GM12801 (cell line): ENCODE measurements around the gene MMADHC.

Experiments used
- TF ChIP-seq, protein P1 (sequence below): IDR thresholded peaks from one replicate; pipeline ENCODE4 v1.5.1; 2011; ENCODE audit warnings: control low read depth; ENCODE audit not compliant: insufficient read length; ENCODE audit errors: extremely low read depth

Gene MMADHC

DNA sequence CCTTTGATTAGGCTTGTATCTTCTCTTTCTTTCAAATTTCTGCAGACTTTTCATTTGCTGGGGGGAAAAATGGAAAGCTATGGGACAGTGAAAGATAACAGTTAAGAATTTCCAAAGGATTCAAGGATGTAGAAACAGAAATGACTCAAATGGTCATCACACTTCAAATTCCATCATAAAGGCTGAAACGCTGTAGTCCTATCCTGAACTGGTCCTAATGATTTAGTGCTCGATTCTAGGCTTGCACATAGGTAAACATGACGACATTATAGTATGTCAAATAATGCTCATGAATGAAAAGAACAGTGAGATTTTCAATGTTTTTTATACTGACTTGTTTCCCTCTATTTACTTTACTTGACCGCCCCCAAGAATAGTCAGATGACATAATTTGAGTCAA, 15.7 kb upstream of the MMADHC start:
- TF ChIP-seq, protein P1, sequence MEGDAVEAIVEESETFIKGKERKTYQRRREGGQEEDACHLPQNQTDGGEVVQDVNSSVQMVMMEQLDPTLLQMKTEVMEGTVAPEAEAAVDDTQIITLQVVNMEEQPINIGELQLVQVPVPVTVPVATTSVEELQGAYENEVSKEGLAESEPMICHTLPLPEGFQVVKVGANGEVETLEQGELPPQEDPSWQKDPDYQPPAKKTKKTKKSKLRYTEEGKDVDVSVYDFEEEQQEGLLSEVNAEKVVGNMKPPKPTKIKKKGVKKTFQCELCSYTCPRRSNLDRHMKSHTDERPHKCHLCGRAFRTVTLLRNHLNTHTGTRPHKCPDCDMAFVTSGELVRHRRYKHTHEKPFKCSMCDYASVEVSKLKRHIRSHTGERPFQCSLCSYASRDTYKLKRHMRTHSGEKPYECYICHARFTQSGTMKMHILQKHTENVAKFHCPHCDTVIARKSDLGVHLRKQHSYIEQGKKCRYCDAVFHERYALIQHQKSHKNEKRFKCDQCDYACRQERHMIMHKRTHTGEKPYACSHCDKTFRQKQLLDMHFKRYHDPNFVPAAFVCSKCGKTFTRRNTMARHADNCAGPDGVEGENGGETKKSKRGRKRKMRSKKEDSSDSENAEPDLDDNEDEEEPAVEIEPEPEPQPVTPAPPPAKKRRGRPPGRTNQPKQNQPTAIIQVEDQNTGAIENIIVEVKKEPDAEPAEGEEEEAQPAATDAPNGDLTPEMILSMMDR: no peak

DNA sequence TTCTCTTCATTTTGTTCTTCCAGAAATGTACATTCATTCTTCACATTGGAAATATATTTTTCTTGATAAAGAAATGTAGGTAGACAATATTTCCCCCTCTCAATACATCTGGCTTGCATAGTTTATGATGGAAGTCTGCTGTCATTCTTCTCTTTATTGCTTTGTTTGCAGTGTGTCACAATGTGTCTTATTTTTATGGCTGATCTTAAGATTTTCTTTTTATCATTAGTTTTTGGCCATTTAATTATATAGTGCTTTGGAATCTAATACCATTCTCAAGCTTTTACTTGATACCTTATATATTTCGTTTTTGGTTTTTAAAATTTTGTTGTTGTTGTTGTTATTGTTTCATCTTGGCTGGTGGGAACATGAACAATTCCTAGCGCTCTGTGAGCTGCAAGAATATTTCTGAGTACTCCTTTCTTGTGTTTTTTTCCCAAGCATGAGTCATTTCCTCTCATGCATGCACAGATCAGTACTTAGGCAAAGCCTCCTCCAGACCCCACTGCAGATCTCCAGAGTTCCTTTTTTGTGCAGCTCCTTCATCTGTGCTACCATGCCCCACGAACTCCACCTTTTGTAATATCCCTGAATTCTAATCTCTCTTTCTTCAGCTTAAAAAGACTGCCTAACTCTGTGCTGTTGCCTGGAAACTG, 13.7 kb upstream of the MMADHC start:
- TF ChIP-seq, protein P1: no peak

DNA sequence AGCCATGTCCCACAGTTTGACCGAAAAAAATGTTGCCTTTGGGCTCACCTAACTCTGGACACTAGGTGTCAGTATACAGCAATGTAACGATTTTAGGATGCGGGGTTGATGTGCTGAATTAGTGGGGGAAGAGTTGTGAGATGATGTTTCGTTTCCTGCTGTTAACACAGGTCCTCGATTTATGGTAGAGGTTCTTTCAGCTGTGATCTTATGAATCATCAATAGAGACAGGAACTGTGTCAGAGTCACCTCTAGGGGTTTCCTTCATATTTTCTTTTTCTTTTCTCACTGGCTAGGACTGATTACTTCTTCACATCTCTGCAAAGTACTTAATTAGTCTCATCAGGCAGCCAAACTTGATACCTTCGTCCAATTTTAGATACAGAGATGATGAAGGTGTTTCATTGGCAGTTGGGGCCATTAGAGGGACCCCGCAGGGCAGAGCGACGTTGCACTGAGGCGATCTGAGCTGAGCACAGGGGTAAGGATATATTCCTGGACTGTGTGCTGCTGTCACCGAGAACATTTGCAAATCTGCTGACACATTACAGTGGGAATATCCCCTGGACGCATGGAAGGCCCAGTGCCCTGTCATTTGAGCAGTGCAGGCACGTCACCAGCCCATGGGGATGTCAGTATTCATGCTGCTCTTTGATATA, 10.2 kb upstream of the MMADHC start:
- TF ChIP-seq, protein P1: no peak

DNA sequence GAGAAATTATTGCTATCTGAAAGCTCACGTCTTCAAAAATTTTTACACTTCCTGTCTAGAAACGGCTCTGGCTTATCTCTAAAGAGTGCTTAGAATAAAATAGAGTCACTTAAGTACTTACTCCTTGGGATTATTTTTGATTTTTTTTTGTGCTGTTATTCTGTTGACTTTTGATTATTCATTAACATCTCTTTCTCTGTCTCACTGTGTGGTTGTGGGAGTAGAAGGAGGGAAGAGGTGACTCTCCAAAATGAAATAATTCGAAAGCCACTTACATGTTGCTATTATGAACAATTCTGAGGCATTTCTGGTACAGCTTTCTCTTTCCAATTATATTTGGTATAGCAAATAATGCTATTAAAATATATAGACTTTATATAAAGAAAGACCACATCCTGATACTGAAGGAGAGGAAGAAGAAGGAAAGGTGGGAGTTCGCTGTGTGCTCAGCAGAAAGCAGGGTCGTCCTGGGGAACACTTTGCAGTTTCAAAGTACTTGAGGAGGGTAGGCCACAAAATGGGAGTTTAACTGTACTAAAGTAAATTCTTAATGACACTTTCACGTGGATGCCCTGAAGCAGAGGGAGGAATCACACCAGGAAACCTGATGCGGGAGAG, 9.6 kb upstream of the MMADHC start:
- TF ChIP-seq, protein P1: no peak

DNA sequence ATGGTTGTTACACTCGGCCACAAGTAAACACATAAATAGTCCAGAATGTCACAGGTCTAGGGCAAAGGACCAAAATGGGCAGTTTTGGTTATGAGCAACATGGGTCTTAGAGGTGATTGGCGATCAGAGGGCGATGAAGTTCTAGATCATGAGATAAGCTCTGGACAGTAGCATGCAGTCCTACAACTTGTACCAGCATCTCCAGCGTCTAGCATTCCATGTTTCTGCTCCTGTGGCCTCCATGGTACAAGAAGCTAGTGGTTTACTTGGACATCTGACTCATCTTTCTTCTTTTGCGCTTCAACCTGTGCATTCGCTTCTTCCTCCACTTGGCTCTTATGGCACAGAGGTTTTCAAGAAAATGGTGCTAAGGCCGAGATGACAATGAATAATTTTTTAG, 8.9 kb upstream of the MMADHC start:
- TF ChIP-seq, protein P1: no peak

DNA sequence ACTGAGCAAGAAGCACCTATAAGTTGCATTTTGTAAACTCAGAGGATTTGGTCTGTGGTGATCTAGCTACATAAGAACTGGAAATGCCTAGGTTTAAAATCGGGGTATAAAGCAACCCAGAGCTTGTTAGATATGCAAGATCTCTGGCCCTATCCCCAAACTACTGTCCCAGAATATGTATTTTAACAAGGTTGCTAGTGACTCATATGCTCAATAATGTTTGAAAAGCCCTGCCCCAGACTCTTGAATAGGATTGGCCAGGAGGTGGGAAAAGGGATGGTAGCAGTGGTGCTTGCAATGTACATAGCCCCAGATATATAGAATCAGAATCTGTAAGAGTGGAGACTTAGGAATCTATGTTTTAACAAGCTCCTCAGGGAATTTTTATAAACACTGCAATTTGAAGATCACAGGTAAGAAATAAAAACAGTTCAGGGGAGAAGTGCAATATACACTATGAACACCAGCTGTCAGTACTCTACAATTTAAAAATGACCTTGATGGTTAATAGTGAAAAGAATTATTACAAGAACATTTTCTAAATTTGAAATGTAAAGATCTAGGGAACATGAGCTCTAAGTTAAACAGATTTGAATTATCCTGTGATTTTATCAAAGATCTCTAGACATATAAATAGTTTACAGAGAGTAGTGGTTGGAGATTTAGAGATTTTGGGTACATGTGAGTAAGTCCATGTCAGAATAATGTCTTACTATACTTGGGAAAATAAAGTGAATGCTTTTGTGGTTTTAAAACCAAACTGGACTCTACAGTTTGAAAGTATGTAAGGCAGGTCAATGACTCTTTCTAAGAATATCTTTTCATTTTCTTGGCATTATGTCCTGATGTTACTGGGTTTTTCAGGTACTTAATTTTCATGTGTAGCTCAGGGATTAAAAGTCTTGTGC, 7.7 kb upstream of the MMADHC start:
- TF ChIP-seq, protein P1: no peak

DNA sequence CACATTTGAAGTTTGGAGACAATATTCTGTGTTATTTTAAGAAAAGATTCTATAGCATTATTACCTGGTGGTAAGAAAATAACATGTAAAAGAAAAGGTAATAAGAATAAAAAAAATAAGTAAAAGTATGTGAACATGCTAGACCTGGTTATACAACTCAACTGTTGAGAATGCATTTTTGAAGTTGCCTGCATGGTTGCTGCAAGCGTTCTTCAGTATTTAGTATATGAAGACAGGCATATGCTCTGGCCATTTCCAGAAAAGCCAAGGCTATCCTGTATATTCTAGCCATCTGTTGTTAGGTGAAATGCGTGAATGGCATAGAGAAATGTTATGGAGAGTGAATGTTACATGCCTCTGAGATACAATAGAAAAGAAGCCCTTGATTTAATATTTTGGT, 6.8 kb upstream of the MMADHC start:
- TF ChIP-seq, protein P1: no peak
